Urinary bladder (tissue), 4 donors: ENCODE data around the gene P3H1. TPM values are rescaled to one million over a fixed set of nuclear protein-coding genes. Genes with fewer than 3 reads are reported as not detected.
A peak's percentile ranks its signal among the peaks of the same experiment; 100 is the strongest.
"Not testable (repeated sequence)": the region's sequence is repeated elsewhere in the genome, so short reads cannot be mapped to it uniquely, and the experiment has no call there.

Source experiments
- DNase-seq: peaks from one replicate; pipeline ENCODE4 v3.0.0-alpha.2; 2015; ENCODE audit errors: extremely low spot score
- H3K27ac ChIP-seq: one replicate; pipeline ENCODE4 v1.5.1; 2013; ENCODE audit warnings: low read depth, mild to moderate bottlenecking, moderate library complexity
- H3K36me3 ChIP-seq: one replicate; pipeline ENCODE4 v1.6.1; 2013; ENCODE audit warnings: mild to moderate bottlenecking, moderate library complexity; ENCODE audit not compliant: insufficient read depth
- H3K4me1 ChIP-seq: one replicate; pipeline ENCODE4 v1.6.1; 2013; ENCODE audit warnings: mild to moderate bottlenecking, moderate library complexity; ENCODE audit not compliant: insufficient read depth
- H3K4me3 ChIP-seq: one replicate; pipeline ENCODE4 v1.5.1; 2013; ENCODE audit warnings: low read depth, low read length
- WGBS: extraction: QIAGEN DNeasy Blood & Tissue Kit; methylation state at CpG from one replicate; pipeline ENCODE4 v1.1.7; 2013; 5-methylcytosine and 5-hydroxymethylcytosine counted together
- polyA plus RNA-seq: library from polyadenylated mRNA; stranded (reverse); fragments of 200-250 nt; gene quantifications from one replicate; pipeline ENCODE4 v1.2.3, GENCODE V29; 2013
- total RNA-seq: library from RNA; depleted of rRNA; stranded (reverse); fragments of >200 nt; gene quantifications from one replicate; pipeline ENCODE4 v1.2.3, GENCODE V29; 2014
- donor health status: healthy with polysubstance abuse.
- donor health status: healthy.

The P3H1 gene
- 81.1 TPM for total RNA-seq
- 35.5 TPM for polyA plus RNA-seq

- H3K36me3 ChIP-seq: peaks cover 3% of the 10 kb centered on the region
- H3K4me1 ChIP-seq: peaks cover 1% of the 10 kb centered on the region
- H3K27ac ChIP-seq: peak within 1 kb of the TSS; percentile 80
- WGBS: under 1% methylated on average over 82 of the region's 82 CpGs
- DNase-seq: peak; percentile 98
- H3K4me3 ChIP-seq: peak within 1 kb of the TSS; percentile 87
Observed at GRCh38 chr1:42766741-42767509, at the start of gene P3H1, which contains the start of gene C1orf50. P3H1 (minus strand) TSS chr1:42767028; CDS start chr1:42766971, 57 bp downstream. C1orf50 (plus strand) TSS chr1:42767249; CDS start chr1:42767312, 63 bp downstream.

- peak overlapping the region; percentile 69 for H3K4me3 ChIP-seq
- H3K4me1 ChIP-seq: no peaks in the 10 kb centered on the region
- DNase-seq: no peak
- H3K27ac ChIP-seq: peak overlapping the region; percentile 72
- no peaks in the 10 kb centered on the region for H3K36me3 ChIP-seq
- 26% methylated on average over 7 of the region's 7 CpGs for WGBS
Observed at GRCh38 chr1:42815941-42816584, 49.2 kb upstream of the P3H1 start.

- not testable (repeated sequence) for H3K4me1 ChIP-seq, H3K4me3 ChIP-seq, H3K27ac ChIP-seq, H3K36me3 ChIP-seq, DNase-seq
- 100% methylated on average over 3 of the region's 3 CpGs for WGBS
Observed at GRCh38 chr1:42814815-42815214, 48.0 kb upstream of the P3H1 start.

- H3K36me3 ChIP-seq: no peaks in the 10 kb centered on the region
- H3K4me1 ChIP-seq: no peaks in the 10 kb centered on the region
- no peak for DNase-seq
- H3K27ac ChIP-seq: no peak overlapping the region
- no peak overlapping the region for H3K4me3 ChIP-seq
Observed at GRCh38 chr1:42807056-42807668, 40.3 kb upstream of the P3H1 start.

GRCh38 chr1:42806593-42806992 lies 39.8 kb upstream of the P3H1 start:
- 90% methylated on average over 5 of the region's 5 CpGs for WGBS
- H3K27ac ChIP-seq: no peak overlapping the region

GRCh38 chr1:42806171-42806570 lies 39.3 kb upstream of the P3H1 start:
- Histone ChIP-seq H3K4me1 (no peaks in the 10 kb centered on the region), H3K27ac (no peak overlapping the region), H3K4me3 (no peak overlapping the region), H3K36me3 (no peaks in the 10 kb centered on the region)
- no peak for DNase-seq

More at GRCh38 chr1:42806593-42806992, 39.8 kb upstream of the P3H1 start:
- H3K36me3 ChIP-seq: no peaks in the 10 kb centered on the region
- H3K4me3 ChIP-seq: no peak overlapping the region
- DNase-seq: no peak
- no peaks in the 10 kb centered on the region for H3K4me1 ChIP-seq

GRCh38 chr1:42801832-42802473 lies 35.1 kb upstream of the P3H1 start:
- no peaks in the 10 kb centered on the region for H3K4me1 ChIP-seq
- H3K36me3 ChIP-seq: no peaks in the 10 kb centered on the region
- no peak overlapping the region for H3K27ac ChIP-seq
- H3K4me3 ChIP-seq: no peak overlapping the region
- DNase-seq: no peak
- 71% methylated on average over 8 of the region's 8 CpGs for WGBS

GRCh38 chr1:42797979-42798378 lies 31.2 kb upstream of the P3H1 start:
- Histone ChIP-seq H3K36me3 (no peaks in the 10 kb centered on the region), H3K4me1 (no peaks in the 10 kb centered on the region), H3K4me3 (no peak overlapping the region), H3K27ac (no peak overlapping the region)
- no peak for DNase-seq
- WGBS: 85% methylated on average over 5 of the region's 5 CpGs

GRCh38 chr1:42797414-42797813 lies 30.6 kb upstream of the P3H1 start:
- no peak for DNase-seq
- 65% methylated on average over 3 of the region's 3 CpGs for WGBS
- Histone ChIP-seq H3K4me3 (no peak overlapping the region), H3K36me3 (no peaks in the 10 kb centered on the region), H3K27ac (no peak overlapping the region), H3K4me1 (no peaks in the 10 kb centered on the region)

- Histone ChIP-seq H3K4me3 (no peak overlapping the region), H3K27ac (no peak overlapping the region), H3K36me3 (no peaks in the 10 kb centered on the region), H3K4me1 (no peaks in the 10 kb centered on the region)
- WGBS: 90% methylated on average over 2 of the region's 2 CpGs
- DNase-seq: no peak
Observed at GRCh38 chr1:42793824-42794223, 27.0 kb upstream of the P3H1 start.

- H3K36me3 ChIP-seq: no peaks in the 10 kb centered on the region
- H3K4me1 ChIP-seq: no peaks in the 10 kb centered on the region
- no peak overlapping the region for H3K4me3 ChIP-seq
- no peak for DNase-seq
- H3K27ac ChIP-seq: no peak overlapping the region
- 97% methylated on average over 1 of the region's 1 CpG for WGBS
Observed at GRCh38 chr1:42788021-42788420, 21.2 kb upstream of the P3H1 start.

GRCh38 chr1:42786097-42786496 lies 19.3 kb upstream of the P3H1 start:
- DNase-seq: no peak
- no peaks in the 10 kb centered on the region for H3K36me3 ChIP-seq
- H3K4me1 ChIP-seq: no peaks in the 10 kb centered on the region
- 95% methylated on average over 5 of the region's 5 CpGs for WGBS
- no peak overlapping the region for H3K4me3 ChIP-seq
- no peak overlapping the region for H3K27ac ChIP-seq

- Histone ChIP-seq H3K4me3 (peak within 1 kb of the TSS; percentile 28), H3K4me1 (no peaks in the 10 kb centered on the region), H3K27ac (no peak within 1 kb of the TSS), H3K36me3 (no peaks in the 10 kb centered on the region)
- 9% methylated on average over 54 of the region's 54 CpGs for WGBS
- no peak for DNase-seq
Observed at GRCh38 chr1:42784946-42785693, 18.3 kb upstream of the P3H1 start, which contains the start of gene TMEM269. TMEM269 (plus strand) TSS chr1:42784991; CDS start chr1:42789894, 4,903 bp downstream.
